BJ (cell line): ENCODE data around the gene B3GAT3. TPM values are rescaled to one million over a fixed set of nuclear protein-coding genes. Genes with fewer than 3 reads are reported as not detected.
"Not testable (repeated sequence)": the region's sequence is repeated elsewhere in the genome, so short reads cannot be mapped to it uniquely, and the experiment has no call there.

Source experiments
- CTCF ChIA-PET: fragments of 350-600 bp; formaldehyde crosslinking; extraction: SDS; loops from one replicate; lab custom pipeline; 2021; ENCODE audit warnings: antibody characterized with exemption, inconsistent platforms; lab: Yijun Ruan, JAX
- POLR2A ChIA-PET: fragments of 300-600 bp; sonication (Branson Sonifier 250); formaldehyde crosslinking; extraction: SDS; loops from one replicate; lab custom pipeline; 2021; ENCODE audit warnings: antibody characterized with exemption; lab: Charles Lee
- DNase-seq: peaks from one replicate; pipeline ENCODE4 v3.0.0-alpha.2; 2011; ENCODE audit warnings: low read depth
- H3K27me3 ChIP-seq: 2 replicates; pipeline ENCODE4 v1.6.0; 2011; ENCODE audit warnings: low read length; ENCODE audit not compliant: control insufficient read depth, insufficient read depth
- H3K36me3 ChIP-seq: 2 replicates; pipeline ENCODE4 v1.5.1; 2011; ENCODE audit warnings: low read length; ENCODE audit not compliant: control insufficient read depth, insufficient read depth
- H3K4me3 ChIP-seq: 2 replicates; pipeline ENCODE4 v1.5.1; 2011; ENCODE audit warnings: low read depth, mild to moderate bottlenecking, control low read depth, low read length
- CTCF ChIP-seq: IDR thresholded peaks from 2 replicates; pipeline ENCODE4 v1.5.1; 2011; ENCODE audit warnings: low read depth, mild to moderate bottlenecking, control low read depth, inconsistent platforms, low read length, moderate library complexity; ENCODE audit not compliant: insufficient read depth
- polyA plus RNA-seq: library from polyadenylated mRNA; depleted of rRNA; stranded (reverse); fragments of >200 nt; gene quantifications from 2 replicates; pipeline ENCODE4 v1.2.3, GENCODE V29; 2011

Gene B3GAT3
- polyA plus RNA-seq, 1 experiment: 42.4 TPM

DNA sequence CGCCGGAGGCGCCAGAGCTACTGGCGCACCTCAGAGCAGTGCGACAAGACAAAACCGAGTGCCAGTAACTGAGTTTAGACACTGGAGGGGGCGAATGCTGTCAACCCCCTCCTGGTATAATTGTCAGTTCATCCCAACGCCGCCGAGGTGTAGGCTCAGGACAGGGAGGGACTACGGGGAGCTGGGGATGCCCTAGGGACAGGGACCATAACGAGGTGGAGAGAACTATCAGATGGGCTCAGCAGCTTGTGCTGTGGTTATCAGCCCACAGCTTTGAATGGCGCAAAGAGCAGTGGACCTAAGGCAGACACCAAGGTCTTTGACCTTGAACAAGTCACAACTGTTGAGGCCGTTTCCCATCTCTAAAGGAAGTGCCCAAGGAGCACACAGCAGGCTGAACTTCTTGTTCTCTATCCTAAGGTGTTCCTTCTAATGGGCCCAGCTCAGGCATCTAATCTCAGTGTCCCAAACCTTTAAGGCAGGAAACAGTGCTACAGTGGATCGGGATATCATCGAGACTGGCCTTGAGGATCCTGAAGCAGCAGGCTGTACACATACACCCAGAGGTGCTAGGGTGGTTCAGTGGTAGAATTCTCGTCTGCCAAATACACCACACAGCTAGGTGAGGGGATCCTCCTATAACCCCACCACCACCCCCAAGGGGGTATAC, 29.5 kb downstream of the B3GAT3 start:
- POLR2A ChIA-PET: interaction anchor here (0.6 to 1.5 kb wide), 5 partner anchors 9 to 249 kb away, joined by 3 to 25 read pairs (median 10); partner anchors contain the start of genes C11orf98, CSKMT, EEF1G and MTA2
- H3K36me3 ChIP-seq: peaks cover 24% of the 10 kb centered on the region

GRCh38 chr11:62591448-62592145, 30.2 kb downstream of the B3GAT3 start, which contains the start of gene TUT1:
Gene TUT1 (minus strand): TSS chr11:62591523. CDS start chr11:62591485, 38 bp downstream.
- peaks cover 22% of the 10 kb centered on the region for H3K36me3 ChIP-seq
- CTCF ChIA-PET: interaction anchor here (0.6 to 3.2 kb wide), 23 partner anchors 10 to 228 kb away, joined by 3 to 16 read pairs (median 5); partner anchors contain the start of genes AHNAK, B3GAT3, C11orf98 and CSKMT
- POLR2A ChIA-PET: interaction anchor here (0.6 to 1.5 kb wide), 6 partner anchors 10 to 249 kb away, joined by 3 to 25 read pairs (median 8); partner anchors contain the start of genes C11orf98, CSKMT, EEF1G and MTA2
- peak within 1 kb of the TSS; percentile 51 for H3K4me3 ChIP-seq
- TF ChIP-seq CTCF: no peak
- peak; percentile 96 for DNase-seq
- no peaks in the 10 kb centered on the region for H3K27me3 ChIP-seq

More for the DNA sequence above, 29.5 kb downstream of the B3GAT3 start:
- CTCF ChIA-PET: interaction anchor here (1.1 to 3.2 kb wide), 20 partner anchors 9 to 212 kb away, joined by 3 to 16 read pairs (median 6); partner anchors contain the start of genes B3GAT3, C11orf98, CSKMT and INTS5
- no peak for DNase-seq
- Histone ChIP-seq H3K4me3 (peak overlapping the region; percentile 47), H3K27me3 (no peaks in the 10 kb centered on the region)
- no peak for TF ChIP-seq CTCF

- no peak overlapping the region for H3K4me3 ChIP-seq
- H3K36me3 ChIP-seq: peaks cover 7% of the 10 kb centered on the region
- no peak for DNase-seq
- ChIA-PET POLR2A (no interaction called here), CTCF (interaction anchor here (0.6 to 1.7 kb wide), 4 partner anchors 11 to 289 kb away, joined by 3 to 8 read pairs (median 4); no protein-coding TSS in a partner anchor)
- TF ChIP-seq CTCF: peak; percentile 39; the same call in 1 of the 2 replicates
- H3K27me3 ChIP-seq: no peaks in the 10 kb centered on the region
Measured at GRCh38 chr11:62588966-62589637, 32.7 kb downstream of the B3GAT3 start.

DNA sequence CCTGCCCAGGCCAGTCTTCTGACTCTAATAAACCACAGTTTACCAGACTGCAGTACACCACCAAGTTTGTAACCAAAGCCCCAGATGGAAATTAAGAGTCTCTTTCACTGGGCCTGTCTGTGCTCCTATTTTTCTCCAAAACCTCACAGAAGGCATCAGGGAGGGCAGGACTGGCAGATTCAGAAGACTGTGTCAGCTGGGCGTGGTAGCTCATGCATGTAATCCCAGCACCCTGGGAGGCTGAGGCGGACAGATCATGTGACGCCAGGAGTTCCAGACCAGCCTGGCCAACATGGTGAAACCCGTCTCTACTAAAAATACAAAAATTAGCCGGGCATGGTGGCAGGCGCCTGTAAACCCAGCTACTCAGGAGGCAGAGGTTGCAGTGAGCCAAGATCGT, 36.4 kb downstream of the B3GAT3 start:
- ChIA-PET CTCF (interaction anchor here (0.7 to 1.1 kb wide), 3 partner anchors 11 to 191 kb away, joined by 3 to 4 read pairs (median 4); partner anchors contain the start of gene EEF1G), POLR2A (interaction anchor here (1.2 kb wide), 1 partner anchor 11 kb away, joined by 3 read pairs; the partner anchor contains the start of gene EEF1G)
- H3K36me3 ChIP-seq, H3K4me3 ChIP-seq, DNase-seq, H3K27me3 ChIP-seq: not testable (repeated sequence)

DNA sequence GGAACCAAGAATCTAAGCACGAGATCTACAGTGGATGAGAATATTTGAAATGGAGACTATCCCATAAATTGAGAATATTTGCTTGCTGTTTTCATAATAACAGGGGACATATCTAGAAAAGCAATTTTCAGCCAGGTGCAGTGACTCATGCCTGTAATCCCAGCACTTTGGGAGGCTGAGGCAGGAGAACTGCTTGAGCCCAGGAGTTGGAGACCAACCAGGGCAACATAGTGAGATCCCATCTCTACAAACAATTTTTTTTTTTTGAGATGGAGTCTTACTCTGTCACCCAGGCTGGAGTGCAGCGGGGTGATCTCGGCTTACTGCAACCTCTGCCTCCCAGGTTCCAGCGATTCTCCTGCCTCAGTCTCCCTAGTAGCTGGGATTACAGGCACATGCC, 40.1 kb downstream of the B3GAT3 start:
- H3K4me3 ChIP-seq, CTCF ChIA-PET, POLR2A ChIA-PET, H3K27me3 ChIP-seq, H3K36me3 ChIP-seq, DNase-seq: not testable (repeated sequence)
